ENCODE measurements around the gene IRAK2.

Gene IRAK2

DNA sequence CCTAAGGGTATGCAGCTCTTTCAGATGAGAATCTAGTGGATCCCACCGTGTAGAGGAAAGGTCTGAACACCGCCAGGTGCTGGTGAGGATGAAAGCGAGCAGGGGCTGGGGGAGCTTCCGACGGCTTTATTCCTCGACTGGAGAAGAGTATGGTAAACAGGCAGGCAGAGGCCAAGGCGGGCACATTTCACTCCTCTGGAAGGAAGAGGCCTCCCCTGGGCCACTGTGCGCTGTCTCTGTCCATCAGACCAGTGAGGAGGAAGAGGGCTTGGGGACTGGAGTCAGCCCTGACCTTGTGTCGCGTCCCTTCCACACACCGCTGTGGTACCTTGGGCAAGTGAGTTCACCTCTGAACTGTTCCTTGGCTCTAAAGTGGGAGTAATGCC, 123.8 kb downstream of the IRAK2 start:
- no peak overlapping the region for H3K4me3 ChIP-seq (replicated peaks; ENCODE audit: low read depth, low read length)
- no peaks in the 10 kb centered on the region for H3K27me3 ChIP-seq (replicated peaks; ENCODE audit: control insufficient read depth, insufficient read depth, low read length)
- TF ChIP-seq, protein P1, sequence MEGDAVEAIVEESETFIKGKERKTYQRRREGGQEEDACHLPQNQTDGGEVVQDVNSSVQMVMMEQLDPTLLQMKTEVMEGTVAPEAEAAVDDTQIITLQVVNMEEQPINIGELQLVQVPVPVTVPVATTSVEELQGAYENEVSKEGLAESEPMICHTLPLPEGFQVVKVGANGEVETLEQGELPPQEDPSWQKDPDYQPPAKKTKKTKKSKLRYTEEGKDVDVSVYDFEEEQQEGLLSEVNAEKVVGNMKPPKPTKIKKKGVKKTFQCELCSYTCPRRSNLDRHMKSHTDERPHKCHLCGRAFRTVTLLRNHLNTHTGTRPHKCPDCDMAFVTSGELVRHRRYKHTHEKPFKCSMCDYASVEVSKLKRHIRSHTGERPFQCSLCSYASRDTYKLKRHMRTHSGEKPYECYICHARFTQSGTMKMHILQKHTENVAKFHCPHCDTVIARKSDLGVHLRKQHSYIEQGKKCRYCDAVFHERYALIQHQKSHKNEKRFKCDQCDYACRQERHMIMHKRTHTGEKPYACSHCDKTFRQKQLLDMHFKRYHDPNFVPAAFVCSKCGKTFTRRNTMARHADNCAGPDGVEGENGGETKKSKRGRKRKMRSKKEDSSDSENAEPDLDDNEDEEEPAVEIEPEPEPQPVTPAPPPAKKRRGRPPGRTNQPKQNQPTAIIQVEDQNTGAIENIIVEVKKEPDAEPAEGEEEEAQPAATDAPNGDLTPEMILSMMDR (IDR thresholded peaks at IDR 0.05; ENCODE audit: insufficient read depth, low read length, poor library complexity, severe bottlenecking) = no peak
- H3K36me3 ChIP-seq (ENCODE audit: control insufficient read depth, insufficient read depth, low read length) = peaks cover 21% of the 10 kb centered on the region
- no peak for DNase-seq (ENCODE audit: extremely low read depth, insufficient read length)

DNA sequence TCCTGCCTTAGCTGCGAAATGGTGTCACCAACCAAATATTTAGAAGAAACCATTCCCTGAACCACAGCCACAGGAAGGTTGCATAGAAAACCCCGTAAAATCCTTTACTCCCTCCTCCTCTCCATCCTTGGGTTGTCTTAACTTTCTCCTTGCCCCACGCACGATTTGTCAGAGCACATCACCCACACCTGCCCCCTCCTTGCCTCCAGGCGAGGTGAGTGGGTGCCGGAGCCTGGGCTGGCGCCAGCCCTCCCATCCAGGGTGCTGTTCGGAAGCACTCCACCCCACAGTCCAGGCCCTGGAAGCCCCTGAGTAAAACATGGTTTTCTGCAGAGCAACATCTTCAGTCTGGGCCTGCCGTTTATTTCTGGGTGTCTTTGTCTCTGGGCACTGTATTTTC, 124.4 kb downstream of the IRAK2 start:
- Histone ChIP-seq H3K36me3 (ENCODE audit: control insufficient read depth, insufficient read depth, low read length) (peaks cover 21% of the 10 kb centered on the region), H3K4me3 (replicated peaks; ENCODE audit: low read depth, low read length) (no peak overlapping the region), H3K27me3 (replicated peaks; ENCODE audit: control insufficient read depth, insufficient read depth, low read length) (no peaks in the 10 kb centered on the region)
- TF ChIP-seq, protein P1 (IDR thresholded peaks at IDR 0.05; ENCODE audit: insufficient read depth, low read length, poor library complexity, severe bottlenecking) = no peak
- no peak for DNase-seq (ENCODE audit: extremely low read depth, insufficient read length)

DNA sequence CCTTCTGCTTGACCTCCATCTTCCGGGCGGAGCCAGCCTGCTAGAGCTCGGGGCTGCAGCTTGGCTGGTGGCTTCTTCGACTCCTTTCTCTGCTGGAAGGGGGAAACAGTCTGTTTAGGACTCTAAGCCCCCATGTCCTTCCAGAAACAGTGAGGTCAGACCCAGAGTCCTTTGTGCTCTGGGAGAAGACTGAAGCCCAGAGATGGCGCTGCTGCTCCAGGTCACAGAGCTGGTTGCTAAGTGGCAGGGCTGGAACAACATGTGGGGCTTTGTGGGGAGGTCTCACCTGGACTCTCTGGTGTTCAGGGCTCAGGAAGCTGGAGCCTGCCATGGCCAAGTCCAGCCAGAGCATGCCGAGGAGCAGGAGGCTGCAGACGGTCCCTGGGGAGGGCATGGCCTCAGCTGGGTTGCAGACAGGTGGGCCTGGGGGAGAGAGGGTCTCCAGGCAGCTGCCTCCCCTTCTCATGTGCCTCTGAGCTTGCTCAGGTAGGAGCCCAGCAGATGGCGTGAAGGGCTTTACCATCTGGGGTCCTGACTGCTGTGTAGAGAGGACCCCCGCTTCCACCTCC, 125.2 kb downstream of the IRAK2 start:
- no peak for DNase-seq (ENCODE audit: extremely low read depth, insufficient read length)
- TF ChIP-seq, protein P1 (IDR thresholded peaks at IDR 0.05; ENCODE audit: insufficient read depth, low read length, poor library complexity, severe bottlenecking) = no peak
- Histone ChIP-seq H3K4me3 (replicated peaks; ENCODE audit: low read depth, low read length) (no peak overlapping the region), H3K36me3 (ENCODE audit: control insufficient read depth, insufficient read depth, low read length) (peaks cover 21% of the 10 kb centered on the region), H3K27me3 (replicated peaks; ENCODE audit: control insufficient read depth, insufficient read depth, low read length) (no peaks in the 10 kb centered on the region)

DNA sequence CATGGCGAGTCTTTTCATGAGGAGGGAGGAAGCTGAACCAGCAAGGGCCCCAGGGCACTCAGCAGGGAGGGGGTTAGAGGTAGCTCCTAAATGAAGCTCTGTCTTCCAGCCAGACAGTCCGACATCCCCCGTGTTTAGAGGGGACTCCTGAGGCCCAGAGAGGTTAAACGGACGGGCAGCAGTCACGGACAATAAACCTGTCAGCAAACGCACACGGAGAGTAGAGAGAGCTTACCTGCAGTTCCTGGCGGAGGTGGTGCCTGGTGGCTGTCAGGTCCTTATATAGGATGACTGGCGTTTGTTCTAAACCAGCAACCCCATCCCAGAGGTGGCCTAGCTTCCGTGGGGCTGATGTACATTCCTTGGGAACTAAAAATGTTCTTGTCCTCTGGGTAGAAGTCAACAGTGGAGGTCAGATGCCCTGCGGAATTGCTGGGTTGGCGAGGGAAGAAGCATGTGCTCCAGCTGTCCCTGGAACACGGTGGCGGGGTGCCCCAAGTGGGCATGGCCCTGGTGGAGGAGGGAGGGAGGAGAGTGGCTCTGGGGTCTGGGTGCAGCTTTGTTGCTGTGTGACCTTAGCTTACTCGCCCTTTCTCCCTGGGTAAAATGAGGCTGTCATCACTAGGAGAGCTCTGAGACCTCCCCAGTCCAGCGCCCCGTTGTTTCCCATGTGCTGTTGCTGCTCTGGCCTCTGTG, 125.9 kb downstream of the IRAK2 start:
- no peak overlapping the region for H3K4me3 ChIP-seq (replicated peaks; ENCODE audit: low read depth, low read length)
- H3K27me3 ChIP-seq (replicated peaks; ENCODE audit: control insufficient read depth, insufficient read depth, low read length) = no peaks in the 10 kb centered on the region
- no peak for DNase-seq (ENCODE audit: extremely low read depth, insufficient read length)
- peaks cover 21% of the 10 kb centered on the region for H3K36me3 ChIP-seq (ENCODE audit: control insufficient read depth, insufficient read depth, low read length)
- TF ChIP-seq, protein P1 (IDR thresholded peaks at IDR 0.05; ENCODE audit: insufficient read depth, low read length, poor library complexity, severe bottlenecking) = no peak

DNA sequence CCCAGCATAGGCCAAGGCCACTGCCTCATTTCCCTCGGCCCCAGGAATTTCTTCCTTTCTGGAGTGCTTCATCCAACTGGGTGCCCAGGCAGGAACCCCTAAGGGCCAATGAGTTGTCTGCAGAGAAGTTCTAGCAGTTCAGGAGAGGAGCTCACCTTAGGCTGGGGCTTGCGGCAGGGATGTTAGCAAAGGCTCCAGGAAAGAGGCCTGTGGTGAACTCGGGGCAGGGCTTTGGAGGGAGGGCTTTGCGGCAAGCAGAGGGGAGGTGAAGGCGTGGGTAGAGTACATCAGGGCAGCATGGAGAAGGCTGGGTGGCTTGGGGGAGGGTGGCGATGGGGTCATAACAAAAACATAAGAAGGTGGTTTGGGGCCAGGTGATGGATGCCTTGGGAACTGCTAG, 126.9 kb downstream of the IRAK2 start:
- Histone ChIP-seq H3K36me3 (ENCODE audit: control insufficient read depth, insufficient read depth, low read length) (peaks cover 23% of the 10 kb centered on the region), H3K27me3 (replicated peaks; ENCODE audit: control insufficient read depth, insufficient read depth, low read length) (no peaks in the 10 kb centered on the region), H3K4me3 (replicated peaks; ENCODE audit: low read depth, low read length) (no peak overlapping the region)
- TF ChIP-seq, protein P1 (IDR thresholded peaks at IDR 0.05; ENCODE audit: insufficient read depth, low read length, poor library complexity, severe bottlenecking) = no peak
- DNase-seq (ENCODE audit: extremely low read depth, insufficient read length) = no peak
